ENCODE measurements around the gene ARL15.
A peak's percentile ranks its signal among the peaks of the same experiment; 100 is the strongest.

ARL15 gene

DNA sequence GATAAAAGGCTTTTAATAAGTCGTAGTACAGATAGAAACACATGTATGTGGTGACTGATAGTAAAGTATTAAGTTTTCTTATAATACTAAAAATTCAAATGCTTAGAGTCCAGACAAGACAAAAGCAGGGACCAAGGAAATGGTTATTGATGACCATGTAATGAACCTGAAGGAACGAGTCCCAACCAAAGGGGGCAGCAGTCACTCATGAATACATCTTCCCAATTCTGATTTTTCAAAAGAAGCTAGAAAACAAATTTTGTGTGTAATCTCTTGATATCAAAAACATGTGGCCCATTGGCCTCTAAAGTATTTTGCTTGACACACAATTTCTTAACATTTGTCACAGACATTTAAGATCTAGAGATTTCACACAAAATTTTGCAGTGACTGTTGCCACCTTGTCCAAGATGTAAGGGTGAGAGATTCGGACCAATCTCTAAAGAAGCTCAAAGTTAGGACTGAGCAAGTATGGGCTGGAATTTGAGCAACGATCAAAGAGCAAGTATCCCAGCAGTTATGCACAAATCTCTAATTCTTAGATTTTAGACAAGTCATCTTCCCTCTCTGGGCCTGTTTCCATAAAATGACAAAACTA, 66.8 kb downstream of the ARL15 start:
- peak in 1 of 2 experiments; percentile 3 for DNase-seq

DNA sequence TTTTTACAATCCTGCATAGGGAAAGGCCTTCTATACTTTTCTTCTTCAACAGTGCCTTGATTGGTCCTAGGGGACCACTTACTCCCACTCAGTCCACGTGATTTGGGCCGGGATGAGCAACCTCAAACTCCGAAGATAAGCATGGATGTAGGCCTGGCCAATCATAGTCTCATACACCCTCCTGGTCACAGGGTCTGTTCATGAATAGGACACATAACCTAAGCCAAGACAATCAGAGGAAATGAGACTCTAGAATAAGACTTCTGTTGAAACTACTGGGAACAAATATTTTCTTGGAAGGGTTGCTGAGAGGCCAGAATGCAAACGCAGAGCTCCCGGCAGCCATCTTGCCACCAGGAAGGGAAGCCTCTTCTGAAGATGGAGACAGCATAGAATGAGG, 68.1 kb downstream of the ARL15 start:
- no peak for DNase-seq

DNA sequence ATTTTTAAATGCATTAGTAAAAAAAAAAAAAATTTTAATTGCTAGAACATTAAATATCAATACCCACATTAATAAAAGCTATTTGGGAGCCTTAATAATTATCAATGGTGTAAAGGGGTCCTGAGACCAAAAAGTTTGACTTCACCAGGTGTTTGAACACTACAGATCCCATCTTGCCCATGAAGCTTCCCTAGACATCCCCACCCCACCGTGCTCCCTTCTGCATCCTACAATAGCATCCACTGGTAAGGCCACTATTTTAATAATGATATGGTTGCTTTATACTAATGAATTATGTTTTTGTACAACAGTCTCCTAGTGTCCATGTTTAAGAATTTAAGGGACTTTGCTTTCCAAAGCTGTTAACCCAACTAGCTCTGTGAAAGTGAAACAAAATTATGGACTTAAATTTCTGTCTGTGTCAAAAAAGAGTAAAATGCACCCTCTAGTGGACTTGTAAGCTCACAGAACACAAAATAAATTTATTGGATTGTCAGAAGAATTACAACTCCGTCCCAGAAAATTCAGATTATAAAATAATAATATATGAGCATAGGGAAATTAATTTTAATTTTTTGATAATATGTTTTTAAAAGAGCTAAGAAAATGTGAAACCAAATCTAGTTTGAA, 76.0 kb downstream of the ARL15 start:
- DNase-seq: no peak

DNA sequence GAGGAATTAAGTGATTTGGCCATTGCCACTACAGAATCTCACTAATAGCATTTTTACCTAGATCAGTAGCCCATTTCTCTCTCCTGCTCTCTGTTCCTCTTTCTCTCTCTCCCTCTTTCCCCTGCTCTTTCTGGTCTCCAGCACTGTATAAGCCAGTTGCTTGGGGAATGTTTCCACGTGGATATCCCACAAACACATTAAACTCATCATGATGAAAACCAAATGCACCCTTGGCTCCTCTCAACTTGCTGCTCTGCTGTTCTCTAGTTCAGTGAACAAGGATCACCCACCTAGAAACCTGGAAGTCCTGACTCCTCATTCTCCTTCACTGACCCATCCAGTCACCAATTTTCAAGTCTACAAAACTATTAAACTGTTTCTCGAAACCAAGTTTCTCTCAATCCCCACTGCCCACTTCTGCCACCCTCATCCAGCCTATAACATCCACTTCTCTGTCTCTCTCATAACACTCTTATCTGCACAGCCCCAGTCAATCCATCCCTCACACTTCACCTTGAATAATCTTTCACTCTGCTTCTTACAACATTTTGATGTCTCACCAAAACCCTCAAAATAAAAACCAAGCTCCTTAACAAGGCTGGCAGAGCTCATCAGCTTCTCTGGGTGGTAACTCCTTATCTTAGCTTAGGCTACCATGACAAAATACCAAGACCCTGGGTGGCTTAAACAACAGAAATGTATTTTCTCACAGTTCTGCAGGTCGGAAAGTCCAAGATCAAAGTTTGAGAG, 79.3 kb downstream of the ARL15 start:
- DNase-seq: no peak

DNA sequence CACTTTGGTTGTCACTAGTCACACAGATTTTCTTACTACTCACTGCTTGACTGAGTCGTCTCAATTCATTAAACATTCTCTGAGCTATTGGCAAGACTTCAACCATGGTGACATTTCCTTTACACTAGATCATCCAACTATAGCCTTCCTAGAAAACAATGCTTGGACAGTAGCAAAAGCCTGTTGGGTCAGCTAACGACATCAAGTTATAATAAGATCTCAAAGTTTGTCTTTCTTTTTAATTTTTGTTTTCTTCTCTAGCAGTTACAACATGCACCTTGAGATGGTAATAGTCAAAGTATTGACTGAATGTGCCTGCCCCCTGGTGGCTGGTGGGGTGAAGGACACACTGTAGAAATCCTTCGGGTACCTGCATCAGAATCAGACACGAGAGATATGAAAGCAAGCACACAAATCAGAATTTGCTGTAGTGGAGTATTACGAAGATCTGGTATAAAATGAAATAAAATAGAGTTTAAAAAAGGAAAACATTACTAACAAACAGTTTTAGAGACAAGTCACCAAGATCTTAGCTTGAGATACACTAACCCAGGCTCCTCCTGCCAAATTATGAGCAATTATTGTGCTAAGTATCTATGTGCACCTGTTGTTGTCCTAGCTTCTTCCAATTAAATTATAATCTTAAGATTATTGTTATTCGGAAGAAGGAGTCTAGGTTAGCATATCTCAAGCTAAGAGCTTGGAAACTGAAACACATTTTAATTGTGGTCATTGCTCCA, 81.2 kb downstream of the ARL15 start:
- DNase-seq: peak; percentile 50 to 71

DNA sequence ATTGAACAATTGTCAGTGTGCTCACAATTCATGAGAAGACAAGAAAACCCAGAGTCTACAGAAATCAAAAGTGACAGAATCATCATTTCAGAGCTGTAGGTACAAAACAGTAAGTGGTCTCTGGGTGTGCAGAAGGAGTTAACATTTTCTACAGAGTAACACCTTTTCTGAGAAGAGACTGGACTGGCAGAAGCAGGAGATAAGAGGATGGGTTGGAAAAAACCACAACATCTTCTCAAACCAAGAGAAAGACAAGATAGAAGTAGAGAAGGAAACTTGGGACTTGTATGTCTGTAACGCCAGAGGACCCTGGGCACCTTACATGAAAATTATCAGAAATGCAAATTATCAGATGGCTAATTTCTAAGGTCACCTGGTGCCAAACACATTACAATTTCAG, 82.6 kb downstream of the ARL15 start:
- no peak for DNase-seq

DNA sequence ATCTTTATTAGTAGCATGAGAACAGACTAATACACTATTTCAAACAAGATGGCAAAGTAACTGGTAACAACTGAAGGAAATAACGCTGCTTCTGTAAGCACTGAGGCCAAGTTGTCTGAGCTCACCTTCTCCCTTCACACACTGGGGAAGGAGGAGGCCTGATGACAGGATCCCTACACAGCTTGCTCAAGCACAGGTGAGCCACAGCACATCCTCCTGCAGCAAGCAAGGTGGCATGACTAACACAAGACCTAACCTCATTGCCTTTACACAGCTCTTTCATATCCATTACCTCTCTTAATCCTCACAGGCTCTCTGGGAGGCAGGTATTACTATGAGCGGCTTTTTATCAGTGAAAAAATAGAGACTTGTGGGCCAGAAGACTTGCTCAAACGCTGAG, 83.3 kb downstream of the ARL15 start:
- DNase-seq: no peak

DNA sequence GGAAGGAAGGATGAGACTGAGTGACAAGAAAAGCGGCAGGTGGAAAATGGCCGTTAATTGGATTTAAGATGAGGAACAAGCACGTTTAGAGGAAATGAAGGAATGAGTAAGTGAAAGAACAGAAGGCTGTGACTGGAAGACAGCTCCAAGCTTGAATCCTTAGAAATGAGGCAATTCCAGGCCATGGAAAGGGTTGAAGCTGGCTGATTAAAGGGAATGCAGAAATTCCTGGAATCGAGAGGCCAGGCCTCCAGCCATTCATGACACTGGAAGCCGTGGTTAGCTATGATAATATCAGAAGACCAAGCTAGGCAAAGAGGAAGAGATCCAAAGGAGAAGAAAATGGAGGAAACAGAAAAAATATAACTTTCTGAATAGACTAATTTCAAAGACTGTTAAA, 84.2 kb downstream of the ARL15 start:
- no peak for DNase-seq

DNA sequence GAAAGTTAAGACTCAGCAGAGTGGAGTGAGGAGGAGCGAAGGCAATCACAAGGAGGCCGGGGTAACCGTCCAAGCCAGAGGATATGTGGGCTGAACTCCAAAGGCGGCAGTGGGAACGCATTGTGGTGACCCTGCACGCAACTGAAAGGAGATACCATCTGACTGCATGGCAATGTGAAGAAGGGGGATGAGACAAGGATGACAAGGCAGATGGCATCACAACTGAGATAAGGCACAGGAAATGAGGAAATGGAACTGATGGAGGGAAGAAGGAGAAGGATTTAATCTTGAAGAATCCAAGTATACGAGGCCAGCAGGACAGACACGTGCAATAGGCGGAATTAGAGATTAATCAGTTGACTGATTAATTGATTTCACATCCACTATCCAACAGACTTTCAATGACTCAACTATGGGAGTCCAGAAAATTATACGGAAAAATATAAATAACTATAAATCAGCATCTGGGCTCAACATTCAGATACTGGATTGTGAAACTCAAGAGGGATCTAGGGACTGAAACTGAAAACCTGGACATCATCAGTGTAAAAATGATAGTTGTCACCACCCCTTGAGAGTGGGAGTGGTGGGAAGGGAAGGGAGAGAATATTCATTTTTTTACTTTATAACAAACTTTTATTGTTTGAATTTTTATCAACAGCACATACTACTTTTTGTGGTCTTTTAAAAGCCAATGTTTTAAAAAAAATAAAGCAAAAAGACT, 86.1 kb downstream of the ARL15 start:
- DNase-seq: no peak

DNA sequence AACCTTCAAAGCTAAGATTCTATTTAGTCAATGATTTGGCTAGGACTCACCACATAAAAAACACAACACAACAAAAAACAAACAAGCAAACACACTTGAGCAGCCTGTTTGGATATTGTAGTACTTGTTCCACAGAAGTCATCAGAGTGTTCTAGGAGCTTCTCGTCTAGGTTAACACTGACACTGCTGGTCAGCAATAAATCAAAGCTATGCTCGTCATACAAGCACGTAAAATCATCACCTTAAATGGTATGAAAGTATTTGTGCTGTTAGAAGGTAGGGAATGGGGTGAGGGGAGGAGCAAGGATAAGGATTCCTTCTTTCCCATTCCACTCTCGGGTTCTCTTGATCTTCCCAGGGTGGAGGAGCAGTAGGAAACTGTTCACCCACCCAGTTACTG, 88.0 kb downstream of the ARL15 start:
- DNase-seq: no peak

DNA sequence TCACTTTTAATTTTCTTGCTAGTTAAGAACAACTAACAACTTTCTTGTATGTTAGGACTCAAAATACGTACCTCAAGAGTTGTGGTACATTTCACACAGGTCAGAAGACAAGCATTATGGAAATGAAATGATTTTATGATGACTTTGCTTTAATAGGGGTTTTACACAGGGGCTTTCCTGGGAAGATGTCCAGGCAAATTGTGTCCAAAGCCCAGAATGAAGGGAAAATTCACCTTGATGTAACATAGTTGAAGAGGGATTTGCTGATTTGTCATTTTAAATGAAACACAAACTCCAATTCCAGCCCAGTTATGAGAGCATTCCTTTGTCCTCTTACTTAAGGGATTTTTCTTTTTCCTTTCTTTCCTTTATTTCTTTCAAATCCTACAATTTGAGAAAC, 89.2 kb downstream of the ARL15 start:
- no peak for DNase-seq

DNA sequence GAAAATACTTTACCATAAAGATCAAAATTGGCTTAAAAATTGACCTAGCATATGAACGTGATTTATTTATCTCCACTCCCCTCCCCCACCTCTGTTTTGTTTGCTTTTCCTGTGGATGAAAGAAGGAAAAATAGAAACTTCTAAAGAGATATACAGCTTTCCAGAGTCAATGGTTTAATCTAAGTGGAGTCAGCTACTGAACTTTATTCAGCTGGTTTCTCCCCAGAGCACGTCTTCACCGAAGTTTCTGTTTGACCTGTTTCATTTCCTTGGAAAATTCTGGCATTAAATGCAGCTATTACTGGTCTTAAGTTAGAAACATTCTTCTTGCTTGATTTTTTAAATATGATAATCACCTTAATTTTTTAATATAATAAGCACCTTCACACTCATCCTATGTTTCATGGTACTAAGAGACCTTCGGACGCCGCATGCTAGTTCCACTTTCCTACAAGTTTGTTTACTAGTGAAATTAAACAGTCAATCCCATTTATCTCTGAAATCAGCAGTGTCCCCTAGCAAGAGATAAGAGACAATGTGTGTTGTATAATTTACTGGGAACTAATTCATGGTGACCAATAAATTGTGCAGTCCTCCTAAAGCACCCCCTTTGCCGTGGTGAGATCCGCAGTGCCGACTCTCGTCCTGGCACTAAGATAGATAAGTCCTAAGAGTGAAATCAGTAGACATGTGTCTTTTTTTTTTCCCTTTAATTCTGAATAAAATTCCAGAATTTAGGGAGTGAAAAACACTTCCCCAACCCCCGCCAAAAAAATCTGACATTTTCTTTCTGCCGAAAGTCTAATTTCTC, 89.9 kb downstream of the ARL15 start:
- DNase-seq: no peak

DNA sequence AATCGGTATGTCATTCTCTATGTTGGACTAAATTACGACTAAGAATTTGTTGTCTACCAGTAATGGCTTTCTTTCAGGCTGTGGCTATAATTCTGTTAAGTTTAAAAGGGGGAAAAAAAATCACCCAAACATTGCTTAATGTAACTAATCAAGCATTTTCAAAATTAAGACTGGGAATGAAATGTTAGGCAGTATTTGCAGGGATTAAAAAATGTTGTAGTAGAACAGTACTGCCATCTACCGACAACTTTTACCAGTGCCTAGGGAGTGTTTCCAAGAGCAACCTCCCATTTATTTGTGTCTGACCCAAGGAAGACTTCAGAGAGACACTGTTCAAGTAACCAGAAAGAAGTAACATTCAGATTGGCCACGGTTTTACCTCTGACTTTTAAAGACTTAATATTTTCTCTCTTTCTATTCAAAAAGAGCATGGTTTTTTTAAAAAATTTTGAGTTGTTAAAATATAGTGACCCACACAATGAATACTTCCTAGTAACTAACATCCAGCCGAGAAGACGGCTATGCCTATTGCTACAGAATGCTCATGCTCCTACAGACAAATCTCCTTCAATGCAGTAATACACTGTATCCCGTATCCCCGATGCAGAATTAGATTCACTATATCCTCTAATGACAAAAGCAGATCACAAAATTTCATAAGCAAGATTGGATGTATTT, 92.4 kb downstream of the ARL15 start:
- no peak for DNase-seq

DNA sequence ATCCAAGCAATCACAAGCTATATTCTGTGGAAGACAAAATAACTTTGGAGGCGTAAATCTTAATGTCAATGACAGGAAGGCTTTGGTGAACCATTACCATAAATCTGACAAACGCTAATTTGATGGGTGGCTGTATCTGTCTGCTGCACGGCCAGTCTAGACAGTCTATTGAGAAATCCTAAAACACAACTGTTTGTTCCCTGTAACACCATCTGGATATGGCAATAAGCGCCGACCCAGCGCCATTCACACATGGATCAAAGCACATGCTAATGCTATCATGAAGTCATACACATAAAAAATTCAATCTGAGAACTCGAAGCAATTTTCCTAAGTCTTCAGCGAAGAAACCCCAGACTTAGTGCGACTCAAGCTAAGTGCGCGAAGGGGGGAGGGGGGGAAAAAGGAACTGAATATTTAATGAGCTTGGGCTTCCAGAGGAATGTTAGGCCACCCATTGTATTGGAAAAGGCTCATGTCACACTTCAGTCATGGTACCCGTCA, 95.1 kb downstream of the ARL15 start:
- DNase-seq: no peak

DNA sequence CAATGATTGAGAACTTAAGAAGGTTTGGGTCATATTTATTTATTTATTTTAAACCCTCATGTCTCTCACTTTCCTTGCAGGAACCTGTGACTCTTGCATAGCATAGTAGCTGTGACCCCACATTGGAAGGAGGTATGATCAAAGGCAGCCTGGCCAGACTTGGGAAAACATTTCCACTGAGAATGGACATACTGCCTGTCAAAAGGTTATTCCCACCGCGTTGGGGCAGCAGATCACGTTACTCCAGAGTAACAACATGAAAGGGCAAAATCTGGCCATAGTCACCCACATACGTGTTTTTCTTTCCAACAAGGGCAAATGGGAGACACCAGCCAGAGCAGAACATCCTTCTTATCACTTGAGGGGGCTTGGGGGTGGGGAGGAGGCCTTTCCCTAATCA, 95.7 kb downstream of the ARL15 start:
- no peak for DNase-seq

DNA sequence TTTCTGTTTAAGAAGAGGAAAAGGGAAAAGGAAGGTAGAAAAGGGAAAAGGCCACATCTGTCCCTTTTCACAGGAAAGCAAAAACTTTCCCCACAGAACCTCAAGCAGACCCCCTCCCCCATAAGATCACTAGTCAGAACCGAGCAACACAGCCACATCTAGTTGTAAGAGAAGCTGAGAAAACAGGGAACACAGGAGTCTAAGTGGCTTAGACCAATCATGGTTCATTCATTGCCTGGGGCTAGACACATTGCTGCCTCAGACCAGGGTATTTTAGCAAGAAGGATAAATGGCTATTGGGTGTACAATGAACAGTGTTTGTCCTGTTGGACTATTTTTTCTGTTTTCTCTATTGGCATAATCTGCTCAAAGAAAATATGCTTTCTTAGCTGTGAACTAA, 98.0 kb downstream of the ARL15 start:
- no peak for DNase-seq

DNA sequence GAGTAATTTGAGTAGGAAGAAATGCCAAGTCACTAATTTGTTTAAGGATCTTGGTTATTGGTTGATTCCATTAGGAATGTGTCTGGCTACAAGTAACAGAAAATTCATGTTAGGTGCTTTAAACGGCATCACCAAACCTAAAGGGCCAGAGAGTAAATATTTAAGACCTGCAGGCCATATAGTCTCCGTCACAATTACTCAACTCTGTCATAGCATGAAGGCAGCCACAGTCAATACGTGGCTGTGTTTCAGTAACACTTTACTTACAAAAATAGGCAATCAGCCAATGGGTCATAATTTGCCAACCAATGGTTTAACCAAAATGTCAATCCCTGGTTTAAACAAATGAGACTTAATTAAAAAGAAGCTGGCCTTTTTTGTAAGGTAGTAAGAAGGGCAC, 98.5 kb downstream of the ARL15 start:
- DNase-seq: no peak

DNA sequence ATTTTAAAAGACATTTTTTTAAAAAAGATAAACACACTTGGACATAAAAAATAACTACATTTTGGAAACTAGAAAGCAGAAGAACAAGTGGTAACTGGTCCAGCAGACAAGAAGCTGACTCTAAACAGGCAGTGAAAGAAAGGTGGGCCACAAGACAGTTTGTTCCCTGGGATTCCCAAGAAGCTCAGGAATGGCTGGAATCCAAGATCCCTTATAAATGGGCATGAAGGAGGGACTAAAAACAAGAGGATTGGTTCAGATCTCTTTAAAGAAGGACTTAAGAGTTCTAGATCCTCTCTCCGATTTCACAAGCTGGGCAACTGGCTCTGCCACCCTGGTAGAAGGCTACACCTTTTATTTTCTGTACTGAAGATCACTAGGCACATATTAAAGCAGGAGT, 102.8 kb downstream of the ARL15 start:
- DNase-seq: no peak

DNA sequence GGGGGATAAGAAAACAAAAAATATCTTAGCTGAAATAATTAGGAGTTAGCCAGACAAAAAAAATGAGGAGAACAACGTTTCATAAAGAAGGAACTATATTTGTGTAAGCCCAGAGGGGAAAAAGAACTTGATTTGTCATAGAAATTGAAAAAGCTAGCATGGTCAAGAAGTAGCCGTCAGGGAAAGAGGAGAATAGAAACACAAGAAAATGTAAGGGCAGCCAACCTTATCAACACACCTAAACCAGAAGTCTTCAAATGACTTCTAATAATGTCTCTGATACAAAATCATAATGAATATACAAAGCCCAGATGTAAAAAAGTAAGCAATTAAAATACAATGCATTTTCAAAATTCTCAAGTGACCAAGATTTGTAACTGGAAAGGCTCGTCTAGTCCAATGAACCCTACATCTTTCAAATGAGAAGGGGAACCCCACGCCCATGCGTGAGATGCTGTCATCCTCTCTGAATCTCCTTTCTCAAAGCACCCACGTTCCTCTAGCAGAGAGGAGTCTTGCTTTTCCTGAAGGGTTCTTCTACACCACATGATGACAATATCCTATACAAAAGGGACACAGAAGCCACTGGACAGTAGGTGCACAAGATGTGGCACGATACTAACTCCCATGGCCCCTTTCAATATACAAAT, 103.7 kb downstream of the ARL15 start:
- no peak for DNase-seq

DNA sequence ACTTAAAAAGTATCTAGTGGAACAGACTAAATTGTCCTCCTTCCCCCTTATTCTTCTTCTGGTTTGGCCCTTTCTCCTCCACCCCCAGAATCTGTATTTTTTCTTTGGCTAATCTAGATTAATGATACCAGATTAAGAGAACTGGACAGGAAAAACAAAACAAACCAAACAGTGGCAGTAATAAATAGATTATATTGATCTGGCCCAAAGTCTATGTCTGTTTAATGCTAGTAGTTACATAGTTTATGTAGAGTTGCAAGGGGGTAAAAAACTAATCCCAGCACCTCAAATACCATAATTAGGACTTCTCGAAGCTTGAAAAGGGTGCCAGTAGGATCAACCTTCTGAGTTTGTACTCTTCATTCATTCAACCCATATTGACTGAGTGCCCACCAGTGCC, 104.5 kb downstream of the ARL15 start:
- no peak for DNase-seq

DNA sequence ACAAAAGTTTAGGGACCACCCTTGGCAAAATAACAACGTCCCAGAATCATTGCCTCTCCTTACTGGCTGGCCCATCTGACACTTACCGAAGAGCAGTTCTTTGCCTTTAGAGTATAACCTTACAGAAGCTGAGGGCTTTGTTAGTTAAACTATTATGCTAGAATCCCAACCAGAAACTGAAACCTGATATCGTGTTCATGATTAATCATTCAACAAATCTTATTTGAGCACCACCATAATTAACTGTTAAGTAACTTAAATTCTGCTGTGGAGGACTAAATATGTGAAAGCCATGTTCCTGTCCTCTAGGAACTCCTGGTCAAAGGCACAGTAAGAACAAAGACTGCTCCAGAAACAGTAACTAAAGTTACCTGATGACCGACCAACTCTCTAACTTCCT, 104.9 kb downstream of the ARL15 start:
- no peak for DNase-seq
